GM15510 (cell line): ENCODE results near the gene PCDHGA6.

Source experiments
- POLR2A ChIP-seq: IDR thresholded peaks from 3 replicates; pipeline ENCODE4 v1.6.1; 2011; ENCODE audit warnings: borderline replicate concordance; ENCODE audit not compliant: insufficient read length; ENCODE audit errors: extremely low read depth

The PCDHGA6 gene

GRCh38 chr5:141355641-141356040 lies 18.1 kb upstream of the PCDHGA6 start:
- TF ChIP-seq POLR2A: no peak

DNA sequence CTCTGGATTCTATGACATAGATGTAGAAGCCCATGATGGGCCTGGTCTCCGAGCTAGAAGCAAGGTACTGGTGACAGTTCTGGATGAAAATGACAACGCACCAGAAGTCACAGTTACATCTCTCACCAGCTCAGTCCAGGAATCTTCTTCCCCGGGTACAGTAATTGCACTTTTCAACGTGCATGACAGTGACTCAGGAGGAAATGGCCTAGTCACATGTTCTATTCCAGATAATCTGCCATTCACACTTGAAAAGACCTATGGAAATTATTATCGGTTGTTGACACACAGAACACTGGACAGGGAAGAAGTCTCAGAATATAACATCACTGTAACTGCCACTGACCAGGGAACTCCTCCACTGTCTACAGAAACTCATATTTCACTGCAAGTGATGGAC lies 17.6 kb upstream of the PCDHGA6 start:
- no peak for TF ChIP-seq POLR2A

GRCh38 chr5:141356950-141357349 lies 16.7 kb upstream of the PCDHGA6 start:
- TF ChIP-seq POLR2A: no peak

DNA sequence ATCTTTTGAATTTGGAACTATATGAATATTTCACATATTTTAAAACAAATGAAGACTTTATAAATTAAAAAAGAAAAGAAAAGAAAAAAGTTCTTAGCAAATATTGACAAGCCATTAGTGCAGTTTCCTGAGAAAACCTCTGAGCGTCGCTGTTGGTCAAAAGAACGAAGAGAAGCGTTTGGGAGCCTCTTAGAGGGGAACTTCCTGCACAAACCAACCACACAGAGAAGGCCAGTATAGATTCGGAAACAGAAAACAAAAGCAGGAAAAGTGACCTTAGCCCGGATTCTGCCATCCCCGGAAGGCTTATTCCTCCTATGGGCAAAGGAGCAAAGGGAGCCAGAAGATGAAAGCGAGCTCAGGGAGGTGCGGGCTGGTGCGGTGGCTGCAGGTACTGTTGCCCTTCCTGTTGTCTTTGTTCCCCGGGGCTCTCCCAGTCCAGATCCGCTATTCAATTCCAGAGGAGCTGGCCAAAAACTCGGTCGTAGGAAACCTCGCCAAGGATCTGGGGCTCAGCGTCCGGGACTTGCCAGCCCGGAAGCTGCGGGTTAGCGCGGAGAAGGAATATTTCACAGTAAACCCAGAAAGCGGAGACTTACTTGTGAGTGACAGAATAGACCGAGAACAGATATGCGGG lies 13.8 kb upstream of the PCDHGA6 start, which contains the start of gene PCDHGB2:
Gene PCDHGB2, plus strand, starts transcription at position 205 of the 637 bp plus-strand sequence. Its CDS starts 142 bp downstream, at position 347.
- TF ChIP-seq POLR2A: no peak

GRCh38 chr5:141360685-141361084 lies 13.0 kb upstream of the PCDHGA6 start:
- no peak for TF ChIP-seq POLR2A

DNA sequence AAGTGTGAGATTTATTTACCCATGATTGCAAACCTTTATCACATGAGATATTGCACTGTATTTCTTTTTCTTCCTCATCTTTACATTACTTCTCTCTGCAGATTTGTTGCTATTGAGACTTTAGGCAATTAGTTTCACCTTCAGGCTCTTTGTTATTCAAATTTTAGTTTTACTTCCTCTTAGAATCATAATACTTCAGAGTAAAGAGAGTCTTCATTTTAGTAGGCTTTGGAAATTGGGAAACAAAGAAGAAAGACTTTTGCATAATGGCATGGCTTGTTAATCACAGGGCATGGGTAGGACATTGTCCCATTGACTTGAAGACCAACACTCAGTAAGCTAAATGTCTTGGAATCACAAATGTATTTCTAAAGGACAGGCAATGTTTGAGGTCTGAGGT lies 11.0 kb upstream of the PCDHGA6 start:
- TF ChIP-seq POLR2A: no peak

DNA sequence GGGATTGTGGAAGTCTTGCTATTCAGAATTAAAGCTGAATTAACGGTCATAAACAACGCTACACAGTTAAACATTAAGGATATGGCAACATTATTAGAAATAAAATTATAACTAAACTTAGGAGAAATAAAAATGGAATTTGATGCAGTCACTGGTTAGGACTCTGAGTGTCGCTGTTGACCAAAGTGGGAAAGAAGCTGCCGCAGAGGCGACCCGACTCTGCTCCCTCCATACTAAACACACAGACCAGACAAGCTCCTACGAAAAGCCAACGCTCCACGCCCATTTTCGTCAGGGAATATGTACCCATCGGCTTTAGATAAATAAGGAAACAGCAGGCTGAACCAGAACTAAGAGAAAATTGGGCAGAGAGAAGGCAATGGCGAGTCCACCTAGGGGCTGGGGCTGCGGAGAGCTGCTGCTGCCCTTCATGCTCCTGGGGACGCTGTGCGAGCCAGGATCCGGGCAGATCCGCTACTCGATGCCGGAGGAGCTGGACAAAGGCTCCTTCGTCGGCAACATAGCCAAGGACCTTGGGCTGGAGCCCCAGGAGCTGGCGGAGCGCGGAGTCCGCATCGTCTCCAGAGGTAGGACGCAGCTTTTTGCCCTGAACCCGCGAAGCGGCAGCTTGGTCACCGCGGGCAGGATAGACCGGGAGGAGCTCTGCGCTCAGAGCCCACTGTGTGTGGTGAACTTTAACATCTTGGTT lies 9.6 kb upstream of the PCDHGA6 start, which contains the start of gene PCDHGA5:
Gene PCDHGA5, plus strand, starts transcription at position 211 of the 709 bp plus-strand sequence. Its CDS starts 169 bp downstream, at position 380.
- TF ChIP-seq POLR2A: no peak

DNA sequence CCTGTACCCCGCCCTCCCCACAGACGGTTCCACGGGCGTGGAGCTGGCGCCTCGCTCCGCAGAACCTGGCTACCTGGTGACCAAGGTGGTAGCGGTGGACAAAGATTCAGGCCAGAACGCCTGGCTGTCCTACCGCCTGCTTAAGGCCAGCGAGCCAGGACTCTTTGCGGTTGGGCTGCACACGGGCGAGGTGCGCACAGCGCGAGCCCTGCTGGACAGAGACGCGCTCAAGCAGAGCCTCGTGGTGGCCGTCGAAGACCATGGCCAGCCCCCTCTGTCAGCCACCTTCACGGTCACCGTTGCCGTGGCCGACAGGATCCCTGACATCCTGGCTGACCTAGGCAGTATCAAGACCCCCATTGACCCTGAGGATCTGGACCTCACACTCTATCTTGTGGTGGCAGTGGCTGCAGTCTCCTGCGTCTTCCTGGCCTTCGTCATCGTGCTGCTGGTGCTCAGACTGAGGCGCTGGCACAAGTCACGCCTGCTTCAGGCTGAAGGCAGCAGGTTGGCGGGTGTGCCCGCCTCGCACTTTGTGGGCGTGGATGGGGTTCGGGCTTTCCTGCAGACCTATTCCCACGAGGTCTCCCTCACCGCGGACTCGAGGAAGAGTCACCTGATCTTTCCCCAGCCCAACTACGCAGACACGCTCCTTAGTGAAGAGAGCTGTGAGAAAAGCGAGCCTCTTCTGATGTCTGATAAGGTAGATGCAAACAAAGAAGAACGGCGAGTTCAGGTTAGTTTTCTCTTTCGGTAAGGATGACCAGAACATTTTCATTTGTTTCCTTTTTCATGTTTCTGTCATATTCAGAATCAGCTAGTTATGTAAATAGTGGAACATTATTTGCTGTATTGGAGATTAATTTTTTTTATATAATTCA lies 7.4 kb upstream of the PCDHGA6 start:
- TF ChIP-seq POLR2A: no peak

GRCh38 chr5:141369994-141370848 lies 3.5 kb upstream of the PCDHGA6 start, which contains the start of gene PCDHGB3:
TSS of gene PCDHGB3 (plus strand) at chr5:141370242. CDS start at chr5:141370395, 153 bp downstream.
- TF ChIP-seq POLR2A: no peak

DNA sequence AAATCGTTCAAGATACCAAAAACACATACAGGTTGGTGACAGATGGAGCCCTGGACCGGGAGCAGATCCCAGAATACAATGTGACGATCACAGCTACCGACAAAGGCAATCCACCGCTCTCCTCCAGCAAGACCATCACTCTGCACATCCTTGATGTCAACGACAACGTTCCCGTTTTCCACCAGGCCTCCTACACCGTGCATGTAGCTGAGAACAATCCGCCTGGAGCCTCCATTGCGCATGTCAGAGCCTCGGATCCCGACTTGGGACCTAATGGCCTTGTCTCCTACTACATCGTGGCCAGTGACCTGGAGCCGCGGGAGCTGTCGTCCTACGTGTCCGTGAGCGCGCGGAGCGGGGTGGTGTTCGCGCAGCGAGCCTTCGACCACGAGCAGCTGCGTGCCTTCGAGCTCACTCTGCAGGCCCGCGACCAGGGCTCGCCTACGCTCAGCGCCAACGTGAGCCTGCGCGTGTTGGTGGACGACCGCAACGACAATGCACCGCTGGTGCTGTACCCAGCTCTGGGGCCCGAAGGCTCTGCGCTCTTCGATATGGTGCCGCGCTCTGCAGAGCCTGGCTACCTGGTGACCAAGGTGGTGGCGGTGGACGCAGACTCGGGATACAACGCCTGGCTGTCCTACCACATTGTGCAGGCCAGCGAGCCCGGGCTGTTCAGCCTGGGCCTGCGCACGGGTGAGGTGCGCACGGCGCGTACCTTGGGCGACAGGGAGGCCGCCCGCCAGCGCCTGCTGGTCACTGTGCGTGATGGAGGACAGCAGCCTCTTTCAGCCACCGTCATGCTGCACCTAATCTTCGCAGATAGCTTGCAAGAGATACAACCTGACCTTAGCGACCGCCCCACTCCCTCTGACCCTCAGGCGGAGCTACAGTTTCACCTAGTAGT lies 1.9 kb upstream of the PCDHGA6 start:
- TF ChIP-seq POLR2A: no peak

DNA sequence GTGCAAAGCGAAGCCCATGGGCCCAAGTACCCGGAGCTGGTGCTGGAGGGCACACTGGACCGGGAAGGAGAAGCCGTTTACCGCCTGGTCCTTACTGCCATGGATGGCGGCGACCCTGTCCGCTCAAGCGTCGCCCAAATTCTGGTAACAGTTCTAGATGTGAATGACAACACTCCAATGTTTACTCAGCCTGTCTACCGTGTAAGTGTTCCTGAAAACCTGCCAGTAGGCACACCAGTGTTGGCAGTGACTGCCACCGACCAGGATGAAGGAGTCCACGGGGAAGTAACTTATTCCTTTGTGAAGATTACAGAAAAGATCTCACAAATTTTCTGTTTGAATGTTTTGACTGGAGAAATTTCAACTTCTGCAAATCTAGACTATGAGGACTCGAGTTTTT lies 936 bp downstream of the PCDHGA6 start:
- TF ChIP-seq POLR2A: no peak

GRCh38 chr5:141382469-141383294 lies 9.0 kb downstream of the PCDHGA6 start, which contains the start of gene PCDHGA7:
TSS of gene PCDHGA7 (plus strand) at chr5:141382742. CDS start at chr5:141382900, 158 bp downstream.
- TF ChIP-seq POLR2A: no peak

- TF ChIP-seq POLR2A: no peak
These were observed 9.7 kb downstream of the PCDHGA6 start for GRCh38 chr5:141383345-141383744.
